CD14-positive monocyte (primary cell): ENCODE measurements around the gene TCF4. TPM values are rescaled to one million over a fixed set of nuclear protein-coding genes. Genes with fewer than 3 reads are reported as not detected.
A peak's percentile ranks its signal among the peaks of the same experiment; 100 is the strongest.

Source experiments
- DNase-seq, 3 donors: peaks; one replicate each; pipeline ENCODE4 v3.0.0-alpha.2; 2011 to 2022
- H2AFZ ChIP-seq: 2 replicates; pipeline ENCODE4 v1.6.0; 2012; ENCODE audit warnings: mild to moderate bottlenecking, low read depth, low read length, inconsistent platforms; ENCODE audit not compliant: insufficient read depth, poor library complexity, severe bottlenecking
- H3K27ac ChIP-seq, 2 donors: 1 replicate in 1 of 2; 2 replicates in 1 of 2; pipeline ENCODE4 v1.5.1; 2012 to 2013; ENCODE audit warnings: low read length in 2 of 2, control low read depth in 1 of 2, inconsistent platforms in 1 of 2, low read depth in 1 of 2, mild to moderate bottlenecking in 1 of 2
- H3K27me3 ChIP-seq, 2 donors: one replicate each; pipeline versions ENCODE4 v1.6.0 to v1.6.1; 2011 to 2013; ENCODE audit warnings: low read length in 2 of 2; ENCODE audit not compliant: control insufficient read depth in 2 of 2, insufficient read depth in 2 of 2
- H3K36me3 ChIP-seq, 2 donors: replicated peaks in 1 of 2; 1 replicate in 1 of 2; 2 replicates in 1 of 2; pipeline versions ENCODE4 v1.5.1 to v1.6.1; 2012 to 2013; ENCODE audit warnings: low read length in 2 of 2, control low read depth in 1 of 2, inconsistent platforms in 1 of 2, mild to moderate bottlenecking in 1 of 2; ENCODE audit not compliant: insufficient read depth in 2 of 2, control insufficient read depth in 1 of 2
- H3K4me1 ChIP-seq, 2 donors: 1 replicate in 1 of 2; 2 replicates in 1 of 2; pipeline versions ENCODE4 v1.5.1 to v1.6.1; 2012 to 2013; ENCODE audit warnings: low read length in 2 of 2, control low read depth in 1 of 2, inconsistent platforms in 1 of 2, mild to moderate bottlenecking in 1 of 2, moderate library complexity in 1 of 2; ENCODE audit not compliant: insufficient read depth in 2 of 2, control insufficient read depth in 1 of 2
- H3K4me2 ChIP-seq: replicated peaks from 2 replicates; pipeline ENCODE3; 2012; ENCODE audit warnings: low read length, moderate library complexity, mild to moderate bottlenecking; ENCODE audit not compliant: poor library complexity, severe bottlenecking; ENCODE audit errors: extremely low read depth
- H3K4me3 ChIP-seq, 3 experiments: fragments of 200-600 bp in 1 of 3; sonication (generic) in 1 of 3; replicated peaks in 1 of 3; 1 replicate in 2 of 3; 2 replicates in 1 of 3; pipeline ENCODE4 v1.5.1; 2011 to 2013; ENCODE audit warnings: low read length in 3 of 3, mild to moderate bottlenecking in 3 of 3, control low read depth in 2 of 3, low read depth in 2 of 3, inconsistent platforms in 1 of 3, moderate library complexity in 1 of 3
- H3K79me2 ChIP-seq: 2 replicates; pipeline ENCODE4 v1.6.0; 2012; ENCODE audit warnings: mild to moderate bottlenecking, control low read depth, inconsistent platforms, low read length, moderate library complexity; ENCODE audit not compliant: insufficient read depth
- H3K9ac ChIP-seq: 2 replicates; pipeline ENCODE4 v1.6.0; 2017; ENCODE audit warnings: low read length, mild to moderate bottlenecking; ENCODE audit not compliant: insufficient read depth, poor library complexity, severe bottlenecking
- H3K9me3 ChIP-seq, 2 donors: replicated peaks in 1 of 2; 1 replicate in 1 of 2; 2 replicates in 1 of 2; pipeline versions ENCODE4 v1.5.1 to v1.6.1; 2012 to 2013; ENCODE audit warnings: low read length in 2 of 2, control low read depth in 1 of 2; ENCODE audit not compliant: control insufficient read depth in 1 of 2, insufficient read depth in 1 of 2
- H4K20me1 ChIP-seq: 2 replicates; pipeline ENCODE4 v1.6.0; 2012; ENCODE audit warnings: mild to moderate bottlenecking, low read length, control low read depth, moderate library complexity; ENCODE audit not compliant: insufficient read depth
- H3K27ac Mint-ChIP-seq, 7 donors: one replicate each; pipeline ENCODE4 v1.8.0; 2020; ENCODE audit warnings: mild to moderate bottlenecking in 7 of 7, mixed read lengths in 7 of 7, moderate library complexity in 6 of 7, inconsistent platforms in 2 of 7
- H3K27me3 Mint-ChIP-seq, 3 donors: one replicate each; pipeline ENCODE4 v1.8.0; 2021 to 2022; ENCODE audit warnings: low read depth in 3 of 3, mild to moderate bottlenecking in 3 of 3, mixed read lengths in 3 of 3, moderate library complexity in 3 of 3, inconsistent platforms in 1 of 3
- H3K36me3 Mint-ChIP-seq, 2 donors: one replicate each; pipeline ENCODE4 v1.8.0; 2020; ENCODE audit warnings: mixed read lengths in 2 of 2, inconsistent platforms in 1 of 2, mild to moderate bottlenecking in 1 of 2
- H3K4me1 Mint-ChIP-seq: one replicate; pipeline ENCODE4 v1.8.0; 2020; ENCODE audit warnings: mild to moderate bottlenecking, mixed read lengths
- H3K4me3 Mint-ChIP-seq, 2 donors: one replicate each; pipeline ENCODE4 v1.8.0; 2020; ENCODE audit warnings: mild to moderate bottlenecking in 2 of 2, mixed read lengths in 2 of 2, moderate library complexity in 1 of 2
- H3K9me3 Mint-ChIP-seq, 7 donors: one replicate each; pipeline ENCODE4 v1.8.0; 2020 to 2022; ENCODE audit warnings: mixed read lengths in 7 of 7, mild to moderate bottlenecking in 6 of 7, moderate library complexity in 6 of 7, inconsistent platforms in 2 of 7
- WGBS: methylation state at CpG from one replicate; pipeline ENCODE4 v1.1.5; 2013; ENCODE audit warnings: missing lambda C conversion rate; ENCODE audit not compliant: insufficient coverage; 5-methylcytosine and 5-hydroxymethylcytosine counted together
- intact Hi-C, 2 donors: fragments of 100-400 bp; cut with micrococcal nuclease; formaldehyde crosslinking; loops; one replicate each; pipeline versions ENCODE4 v1.15.0 to v1.15.1; 2023
- polyA plus RNA-seq, 3 donors: library from polyadenylated mRNA; depleted of rRNA in 1 of 3; unstranded in 2 of 3; stranded (reverse) in 1 of 3; fragments of 300-500 nt in 2 of 3; fragments of >200 nt in 1 of 3; fragmentation: Illumina TruSeq in 2 of 3; gene quantifications; 1 replicate in 2 of 3; 2 replicates in 1 of 3; pipeline ENCODE4 v1.2.3, GENCODE V29; 2012 to 2021
- TF ChIP-seq, protein P1 (sequence below): fragments of 200-600 bp; IDR thresholded peaks from one replicate; pipeline ENCODE4 v1.8.0; 2022; ENCODE audit warnings: antibody characterized with exemption, mild to moderate bottlenecking

The TCF4 gene
- polyA plus RNA-seq, 3 donors: 5.9 to 12.9 (median 10.7) TPM

DNA sequence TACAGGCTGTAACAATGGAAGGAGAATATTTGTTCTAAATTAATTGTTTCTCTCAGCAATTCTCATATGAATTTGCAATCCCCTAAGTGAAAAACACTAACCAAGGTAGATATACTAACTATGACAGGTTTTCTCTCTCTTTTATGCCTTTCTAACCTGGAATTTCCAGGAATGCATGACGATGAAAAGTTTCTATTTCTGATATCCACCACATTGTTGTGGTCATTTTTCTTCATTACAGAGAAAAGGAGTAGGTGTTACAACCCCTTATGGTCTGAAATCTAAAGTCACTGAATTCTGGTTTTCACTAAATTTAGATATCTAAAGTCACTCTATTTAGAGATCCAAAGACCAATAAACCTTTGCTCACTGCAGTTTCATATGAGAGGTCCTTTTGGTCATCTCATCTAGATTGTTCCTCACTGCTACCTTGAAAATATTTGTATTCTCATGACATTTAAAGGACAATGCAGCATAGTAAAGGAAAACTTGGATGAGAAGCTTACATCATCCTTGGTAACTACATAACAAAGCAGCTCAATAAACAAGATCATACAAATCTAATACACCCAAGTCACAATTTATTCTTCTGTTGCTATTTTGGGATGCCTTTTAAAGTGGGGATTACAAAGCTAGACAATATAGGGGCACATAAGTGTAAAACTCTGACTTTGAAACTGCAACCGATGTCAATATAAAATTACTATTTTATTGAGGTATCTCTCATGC is 85.8 kb downstream of the TCF4 start:
- Mint-ChIP-seq H3K36me3 (no peaks in the 10 kb centered on the region), H3K27ac (no peak overlapping the region), H3K4me3 (no peak overlapping the region), H3K4me1 (peaks cover 6% of the 10 kb centered on the region), H3K9me3 (peaks cover 0 to 2% (median 0%) of the 10 kb centered on the region in 7 donors), H3K27me3 (no peaks in the 10 kb centered on the region)
- DNase-seq: no peak
- no peaks in the 10 kb centered on the region for H3K36me3 ChIP-seq
- H4K20me1 ChIP-seq: no peaks in the 10 kb centered on the region
- no peaks in the 10 kb centered on the region for H3K9me3 ChIP-seq
- no peak overlapping the region for H3K4me2 ChIP-seq
- H3K9ac ChIP-seq: no peak overlapping the region
- H3K4me1 ChIP-seq: no peaks in the 10 kb centered on the region
- H3K27ac ChIP-seq: no peak overlapping the region
- no peak overlapping the region for H2AFZ ChIP-seq
- no peaks in the 10 kb centered on the region for H3K27me3 ChIP-seq
- intact Hi-C loops: no loop called here
- H3K4me3 ChIP-seq: no peak overlapping the region
- WGBS: no CpG with 5 or more reads among the region's 2 CpGs
- no peaks in the 10 kb centered on the region for H3K79me2 ChIP-seq
- TF ChIP-seq, protein P1, sequence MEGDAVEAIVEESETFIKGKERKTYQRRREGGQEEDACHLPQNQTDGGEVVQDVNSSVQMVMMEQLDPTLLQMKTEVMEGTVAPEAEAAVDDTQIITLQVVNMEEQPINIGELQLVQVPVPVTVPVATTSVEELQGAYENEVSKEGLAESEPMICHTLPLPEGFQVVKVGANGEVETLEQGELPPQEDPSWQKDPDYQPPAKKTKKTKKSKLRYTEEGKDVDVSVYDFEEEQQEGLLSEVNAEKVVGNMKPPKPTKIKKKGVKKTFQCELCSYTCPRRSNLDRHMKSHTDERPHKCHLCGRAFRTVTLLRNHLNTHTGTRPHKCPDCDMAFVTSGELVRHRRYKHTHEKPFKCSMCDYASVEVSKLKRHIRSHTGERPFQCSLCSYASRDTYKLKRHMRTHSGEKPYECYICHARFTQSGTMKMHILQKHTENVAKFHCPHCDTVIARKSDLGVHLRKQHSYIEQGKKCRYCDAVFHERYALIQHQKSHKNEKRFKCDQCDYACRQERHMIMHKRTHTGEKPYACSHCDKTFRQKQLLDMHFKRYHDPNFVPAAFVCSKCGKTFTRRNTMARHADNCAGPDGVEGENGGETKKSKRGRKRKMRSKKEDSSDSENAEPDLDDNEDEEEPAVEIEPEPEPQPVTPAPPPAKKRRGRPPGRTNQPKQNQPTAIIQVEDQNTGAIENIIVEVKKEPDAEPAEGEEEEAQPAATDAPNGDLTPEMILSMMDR: no peak

DNA sequence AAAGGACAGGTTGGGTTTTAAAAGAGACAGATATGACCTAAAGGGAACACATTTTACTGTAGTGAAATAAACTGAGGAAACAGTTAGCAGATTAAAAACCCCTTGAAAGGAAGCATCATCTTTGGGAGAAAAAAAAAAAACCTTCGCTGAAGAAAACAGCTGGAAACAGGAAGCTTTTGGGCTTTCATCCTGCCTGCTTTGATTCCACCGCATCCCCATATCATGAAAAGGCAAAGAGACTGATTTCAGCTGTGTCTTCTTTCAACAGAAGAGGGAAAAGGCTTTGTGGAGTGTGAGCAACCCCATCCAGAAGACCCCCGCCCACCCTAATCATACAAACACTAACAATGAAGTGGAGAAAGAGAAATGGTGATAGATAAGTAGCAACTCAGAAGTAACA is 86.4 kb downstream of the TCF4 start:
- H3K27me3 ChIP-seq: no peaks in the 10 kb centered on the region
- H2AFZ ChIP-seq: no peak overlapping the region
- H3K79me2 ChIP-seq: no peaks in the 10 kb centered on the region
- H3K4me1 ChIP-seq: no peaks in the 10 kb centered on the region
- no peak overlapping the region for H3K9ac ChIP-seq
- no peak overlapping the region for H3K27ac ChIP-seq
- H3K4me3 Mint-ChIP-seq: no peak overlapping the region
- H3K27me3 Mint-ChIP-seq: no peaks in the 10 kb centered on the region
- no peaks in the 10 kb centered on the region for H4K20me1 ChIP-seq
- H3K9me3 ChIP-seq: no peaks in the 10 kb centered on the region
- peaks cover 6% of the 10 kb centered on the region for H3K4me1 Mint-ChIP-seq
- H3K27ac Mint-ChIP-seq: peak overlapping the region in 1 of 7 donors; percentile 57
- no peaks in the 10 kb centered on the region for H3K36me3 Mint-ChIP-seq
- intact Hi-C loops: no loop called here
- no peak overlapping the region for H3K4me2 ChIP-seq
- no CpG with 5 or more reads among the region's 3 CpGs for WGBS
- H3K9me3 Mint-ChIP-seq: peaks cover 0 to 2% (median 0%) of the 10 kb centered on the region in 7 donors
- no peak overlapping the region for H3K4me3 ChIP-seq
- H3K36me3 ChIP-seq: no peaks in the 10 kb centered on the region
- TF ChIP-seq, protein P1: no peak
- DNase-seq: no peak
